ENCODE data around the gene ALX4. TPM values are rescaled to one million over a fixed set of nuclear protein-coding genes. Genes with fewer than 3 reads are reported as not detected.

The ALX4 gene
- total RNA-seq, 2 donors from 2014 or later, result 0.17 to 0.36 TPM

- no peak overlapping the region for H3K4me3 ChIP-seq
- no peak for DNase-seq (ENCODE audit: low spot score)
- TF ChIP-seq POLR2AphosphoS5 (IDR thresholded peaks at IDR 0.05) (no peak), CTCF (IDR thresholded peaks at IDR 0.05) (no peak), POLR2A (IDR thresholded peaks at IDR 0.05) (no peak)
- 34% methylated on average over 4 of the region's 4 CpGs for WGBS
- H3K9me3 ChIP-seq, result no peaks in the 10 kb centered on the region
- H3K27me3 ChIP-seq (replicated peaks; ENCODE audit: insufficient read depth), result no peaks in the 10 kb centered on the region
- intact Hi-C loops (cut with DNase I), result no loop called here
- H3K4me1 ChIP-seq (replicated peaks), result no peaks in the 10 kb centered on the region
- peaks cover 0 to 5% of the 10 kb centered on the region in 2 donors for H3K36me3 ChIP-seq
- H3K27ac ChIP-seq, result no peak overlapping the region
Observed at GRCh38 chr11:44246726-44247125, 63.2 kb downstream of the ALX4 start.

DNA sequence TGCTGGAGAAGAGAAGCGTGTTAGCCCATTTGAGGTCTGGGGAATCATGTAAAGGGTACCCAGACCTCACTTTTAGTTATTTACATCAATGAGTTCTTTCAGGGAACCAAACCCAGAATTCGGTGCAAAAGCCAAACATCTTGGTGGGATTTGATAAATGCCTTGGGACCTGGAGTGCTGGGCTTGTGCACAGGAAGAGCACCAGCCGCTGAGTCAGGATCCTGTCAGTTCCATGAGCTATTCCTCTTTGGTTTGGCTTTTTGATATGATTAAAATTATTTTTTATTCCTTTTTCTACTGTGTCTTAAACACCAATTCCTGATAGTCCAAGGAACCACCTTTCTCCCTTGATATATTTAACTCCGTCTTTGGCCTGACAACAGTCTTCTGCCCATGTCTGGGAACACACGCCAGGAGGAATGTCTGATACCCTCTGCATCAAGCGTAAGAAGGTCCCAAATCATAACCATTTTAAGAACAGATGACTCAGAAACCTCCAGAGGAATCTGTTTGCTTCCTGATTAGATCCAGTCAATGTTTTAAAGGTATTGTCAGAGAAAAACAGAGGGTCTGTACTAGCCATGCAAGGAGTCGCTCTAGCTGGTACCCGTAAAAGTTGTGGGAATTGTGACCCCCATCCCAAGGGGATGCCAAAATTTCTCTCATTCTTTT is 65.2 kb downstream of the ALX4 start:
- WGBS, result 93% methylated on average over 8 of the region's 8 CpGs
- H3K36me3 ChIP-seq, result peaks cover 0 to 5% of the 10 kb centered on the region in 2 donors
- TF ChIP-seq POLR2A (IDR thresholded peaks at IDR 0.05), result no peak
- TF ChIP-seq CTCF (IDR thresholded peaks at IDR 0.05), result no peak
- no peak for TF ChIP-seq POLR2AphosphoS5 (IDR thresholded peaks at IDR 0.05)
- H3K4me1 ChIP-seq (replicated peaks), result no peaks in the 10 kb centered on the region
- H3K27ac ChIP-seq, result no peak overlapping the region
- no peaks in the 10 kb centered on the region for H3K9me3 ChIP-seq
- no peaks in the 10 kb centered on the region for H3K27me3 ChIP-seq (replicated peaks; ENCODE audit: insufficient read depth)
- no peak overlapping the region for H3K4me3 ChIP-seq
- intact Hi-C loops (cut with DNase I), result no loop called here
- DNase-seq (ENCODE audit: low spot score), result no peak

GRCh38 chr11:44243595-44244343 is 66.2 kb downstream of the ALX4 start:
- no peak overlapping the region for H3K4me3 ChIP-seq
- TF ChIP-seq POLR2AphosphoS5 (IDR thresholded peaks at IDR 0.05), result no peak
- TF ChIP-seq CTCF (IDR thresholded peaks at IDR 0.05), result no peak
- TF ChIP-seq POLR2A (IDR thresholded peaks at IDR 0.05), result no peak
- H3K36me3 ChIP-seq, result peaks cover 0 to 5% of the 10 kb centered on the region in 2 donors
- no peak for DNase-seq (ENCODE audit: low spot score)
- intact Hi-C loops (cut with DNase I), result no loop called here
- H3K9me3 ChIP-seq, result no peaks in the 10 kb centered on the region
- H3K27ac ChIP-seq, result no peak overlapping the region
- no peaks in the 10 kb centered on the region for H3K27me3 ChIP-seq (replicated peaks; ENCODE audit: insufficient read depth)
- 69% methylated on average over 6 of the region's 6 CpGs for WGBS
- no peaks in the 10 kb centered on the region for H3K4me1 ChIP-seq (replicated peaks)

DNA sequence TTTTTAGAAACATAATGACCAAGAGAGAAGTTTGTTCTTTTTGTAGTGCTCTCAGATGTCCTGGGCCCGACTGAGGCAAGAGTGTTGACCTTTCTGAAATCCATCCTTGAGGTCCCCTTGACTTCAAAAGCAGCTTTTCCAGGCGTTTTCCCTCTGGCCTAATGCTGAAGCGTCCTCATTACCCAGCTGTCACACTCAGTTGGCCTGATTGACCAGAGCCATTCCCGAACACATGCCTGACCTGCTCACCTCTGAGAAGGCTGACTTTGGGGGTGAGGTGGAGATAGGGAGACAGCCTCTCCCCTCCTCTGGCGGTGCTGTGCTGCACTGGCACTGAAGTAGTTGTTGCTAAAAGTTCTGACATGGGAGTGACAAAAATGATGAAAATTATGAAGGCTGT is 66.9 kb downstream of the ALX4 start:
- no peak overlapping the region for H3K4me3 ChIP-seq
- no peaks in the 10 kb centered on the region for H3K27me3 ChIP-seq (replicated peaks; ENCODE audit: insufficient read depth)
- no peak for DNase-seq (ENCODE audit: low spot score)
- intact Hi-C loops (cut with DNase I), result no loop called here
- no peak overlapping the region for H3K27ac ChIP-seq
- no peak for TF ChIP-seq CTCF (IDR thresholded peaks at IDR 0.05)
- H3K9me3 ChIP-seq, result no peaks in the 10 kb centered on the region
- H3K4me1 ChIP-seq (replicated peaks), result no peaks in the 10 kb centered on the region
- H3K36me3 ChIP-seq, result peaks cover 0 to 5% of the 10 kb centered on the region in 2 donors
- WGBS, result 73% methylated on average over 5 of the region's 5 CpGs

GRCh38 chr11:44241851-44242250 is 68.1 kb downstream of the ALX4 start:
- Histone ChIP-seq H3K27ac (no peak overlapping the region), H3K36me3 (peaks cover 0 to 5% of the 10 kb centered on the region in 2 donors), H3K27me3 (replicated peaks; ENCODE audit: insufficient read depth) (no peaks in the 10 kb centered on the region), H3K4me1 (replicated peaks) (no peaks in the 10 kb centered on the region), H3K9me3 (no peaks in the 10 kb centered on the region), H3K4me3 (no peak overlapping the region)
- WGBS, result 80% methylated on average over 6 of the region's 6 CpGs
- TF ChIP-seq POLR2AphosphoS5 (IDR thresholded peaks at IDR 0.05) (no peak), POLR2A (IDR thresholded peaks at IDR 0.05) (no peak), CTCF (IDR thresholded peaks at IDR 0.05) (no peak)
- intact Hi-C loops (cut with DNase I), result no loop called here
- no peak for DNase-seq (ENCODE audit: low spot score)
